ENCODE measurements around the gene C2orf80.
"Not testable (repeated sequence)": the region's sequence is repeated elsewhere in the genome, so short reads cannot be mapped to it uniquely, and the experiment has no call there.

C2orf80 gene

DNA sequence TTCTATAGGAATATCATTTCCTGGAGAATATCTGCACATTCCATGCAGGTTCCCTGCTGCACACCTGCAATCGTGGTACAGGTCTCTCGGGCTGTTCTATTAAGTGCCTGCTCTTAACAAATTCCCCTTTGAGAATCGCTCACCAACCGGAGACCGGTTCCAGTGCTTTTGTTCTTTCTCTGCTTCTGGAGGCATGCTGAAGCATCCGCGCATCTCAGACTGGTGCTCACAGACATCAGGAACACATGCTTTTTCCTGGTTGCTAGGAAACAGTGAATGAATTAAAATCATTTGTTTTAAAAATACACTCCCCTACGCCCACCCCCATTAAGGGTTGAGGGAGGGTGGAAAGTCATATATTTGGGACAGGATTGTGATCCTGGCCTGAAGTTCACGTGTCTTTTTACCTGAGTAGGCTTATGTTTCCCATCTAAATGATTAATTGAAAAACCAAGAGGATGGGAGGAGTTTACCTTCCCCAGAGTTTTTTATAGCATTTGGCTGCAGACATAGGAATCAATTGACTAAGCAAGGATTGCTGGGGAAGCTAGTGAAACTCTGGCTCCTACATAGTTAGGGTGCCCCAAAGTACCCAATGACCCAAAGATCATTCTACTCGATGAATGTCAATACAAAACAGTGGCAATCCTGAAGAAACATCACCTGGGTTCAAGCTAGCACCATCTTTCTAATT, at the start of gene C2orf80:
C2orf80 (minus strand) TSS at position 221 of the 694 bp plus-strand sequence. CDS start 3,044 bp downstream, outside the sequence.
- no peak for DNase-seq (ENCODE audit: low spot score)

DNA sequence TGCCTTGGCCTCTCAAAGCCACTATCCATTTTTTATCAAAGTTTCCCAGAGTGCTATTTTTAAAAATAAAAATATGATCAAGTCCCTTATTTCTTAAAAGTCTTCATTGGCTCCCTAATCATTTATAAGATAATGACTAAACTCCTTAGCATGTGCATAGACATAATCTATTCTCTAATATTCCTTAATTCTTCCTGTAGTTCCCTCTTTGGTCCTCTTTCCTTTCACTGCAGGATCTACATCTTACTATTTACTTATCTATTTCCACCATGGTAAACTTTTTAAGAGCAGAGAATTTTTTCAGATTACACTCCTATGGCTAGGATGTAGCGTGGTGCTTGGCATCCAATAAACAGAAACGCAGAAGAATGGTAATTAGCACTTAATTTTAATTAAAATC, 46.0 kb upstream of the C2orf80 start:
- DNase-seq (ENCODE audit: low spot score): no peak

DNA sequence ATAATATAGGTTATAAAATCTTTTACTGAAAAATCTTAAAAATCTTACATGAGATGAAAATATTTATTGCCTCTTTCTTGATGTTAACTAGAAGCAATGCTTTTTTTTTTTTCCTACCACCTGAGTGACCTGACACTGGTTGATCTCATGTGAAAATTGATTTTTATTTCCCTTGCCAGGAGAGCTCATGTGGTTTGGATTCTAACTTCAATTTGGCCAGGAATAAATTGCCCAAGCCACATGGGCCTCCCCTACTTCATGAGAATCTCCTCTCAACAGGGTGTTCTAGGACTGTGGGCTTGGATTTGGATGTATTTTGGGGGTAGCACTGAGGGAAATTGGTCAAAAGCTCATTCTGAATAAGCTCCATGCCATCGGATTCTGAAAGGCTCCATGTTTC, 45.0 kb upstream of the C2orf80 start:
- DNase-seq (ENCODE audit: low spot score): no peak

DNA sequence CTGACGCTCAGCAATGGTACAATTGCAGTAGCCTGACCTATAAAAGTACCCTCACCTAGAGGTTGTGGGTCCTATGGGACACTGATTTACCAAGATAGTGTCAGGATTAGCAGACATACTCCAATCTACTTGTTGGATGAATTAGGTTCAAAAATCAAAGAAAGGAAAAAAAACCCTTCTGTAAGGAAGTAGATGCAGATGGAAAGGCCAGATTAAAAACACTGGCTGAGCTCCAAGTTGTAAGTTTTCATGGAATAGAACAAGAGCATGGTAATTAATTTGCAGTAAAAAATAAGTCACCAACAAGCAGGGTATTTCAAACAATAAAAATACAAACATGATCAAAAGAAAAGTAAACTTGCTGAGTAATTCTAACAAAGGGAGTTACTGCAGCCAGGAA, 38.6 kb upstream of the C2orf80 start:
- no peak for DNase-seq (ENCODE audit: low spot score)

DNA sequence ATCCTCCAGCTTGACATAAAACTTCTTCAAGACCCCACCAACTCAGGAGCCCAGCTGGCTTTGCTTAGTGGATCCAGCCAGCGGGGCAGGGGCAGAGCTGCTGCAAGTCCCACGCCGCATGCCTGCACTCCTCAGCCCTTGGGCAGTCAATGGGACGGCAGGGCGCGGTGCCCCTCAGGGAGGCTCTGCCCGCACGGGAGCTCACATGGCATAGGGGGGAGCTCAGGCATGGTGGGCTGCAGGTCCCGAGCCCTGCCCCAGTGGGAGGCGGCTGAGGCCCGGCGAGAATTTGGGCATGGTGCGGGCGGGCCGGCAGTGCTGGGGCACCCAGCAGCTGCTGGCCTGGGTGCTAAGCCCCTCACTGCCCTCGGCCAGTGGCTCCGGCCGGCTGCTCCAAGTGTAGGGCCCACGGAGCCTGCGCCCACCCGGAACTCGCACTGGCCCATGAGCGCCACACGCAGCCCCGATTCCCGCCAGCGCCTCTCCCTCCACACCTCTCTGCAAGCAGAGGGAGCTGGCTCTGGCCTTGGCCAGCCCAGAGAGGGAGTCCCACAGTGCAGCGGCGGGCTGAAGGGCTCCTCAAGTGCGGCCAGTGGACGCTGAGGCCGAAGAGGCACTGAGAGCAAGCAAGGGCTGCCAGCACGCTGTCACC, 37.9 kb upstream of the C2orf80 start:
- DNase-seq (ENCODE audit: low spot score): no peak

DNA sequence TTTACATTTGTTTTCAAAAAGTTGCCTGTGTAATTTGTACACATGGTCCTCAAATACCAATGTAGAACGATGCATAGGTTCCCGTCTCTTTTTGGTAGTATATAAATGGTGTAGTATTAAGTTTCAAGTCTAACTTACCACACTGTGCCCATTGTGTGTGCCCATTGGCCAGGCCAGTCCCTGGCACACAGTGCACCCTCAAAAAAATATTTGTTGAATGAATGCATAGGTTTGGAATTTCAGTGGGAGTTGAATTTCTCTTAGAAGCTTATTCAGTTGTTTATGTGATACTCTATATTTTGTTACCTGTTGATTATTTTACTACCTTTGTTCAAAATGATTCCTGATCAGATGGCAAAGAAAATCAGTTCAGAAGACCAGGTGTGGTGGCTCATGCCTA, 35.0 kb upstream of the C2orf80 start:
- DNase-seq (ENCODE audit: low spot score): no peak

DNA sequence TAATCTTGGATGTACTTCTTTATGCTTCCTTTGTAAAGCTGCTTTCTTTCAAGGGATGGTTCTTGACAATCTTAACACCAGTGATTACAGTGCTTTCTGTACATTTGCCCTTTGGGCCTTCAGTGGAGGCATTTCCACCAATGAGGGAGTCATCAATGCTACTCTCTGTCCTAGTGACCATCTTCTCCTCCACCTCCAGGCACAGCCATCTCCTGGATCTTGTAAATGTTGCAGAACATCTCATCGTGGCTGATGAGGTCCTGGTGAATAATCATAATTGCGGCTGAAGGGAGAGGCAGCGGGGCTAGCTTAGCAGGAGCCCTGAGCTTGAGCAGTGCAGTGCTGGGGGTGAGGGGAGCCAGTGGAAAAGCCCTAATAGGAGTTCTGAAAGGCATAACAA, 32.5 kb upstream of the C2orf80 start:
- DNase-seq (ENCODE audit: low spot score): no peak

DNA sequence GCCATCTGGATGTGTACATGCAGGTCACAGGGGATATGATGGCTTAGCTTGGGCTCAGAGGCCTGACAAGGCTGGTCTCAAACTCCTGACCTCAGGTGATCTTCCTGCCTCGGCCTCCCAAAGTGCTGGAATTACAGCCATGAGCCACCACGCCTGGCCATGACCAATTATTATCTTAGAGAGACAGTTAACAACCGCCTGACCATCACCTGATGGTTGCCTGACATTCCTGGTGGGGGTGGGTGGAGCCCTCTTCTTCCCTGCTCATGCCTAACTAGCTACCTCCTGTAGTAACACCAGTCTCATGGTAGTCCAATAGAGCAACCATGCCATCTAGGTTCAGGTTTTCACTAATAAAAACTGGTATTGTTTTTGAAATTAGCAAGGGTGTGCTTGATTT, 32.0 kb upstream of the C2orf80 start:
- not testable (repeated sequence) for DNase-seq (ENCODE audit: low spot score)

DNA sequence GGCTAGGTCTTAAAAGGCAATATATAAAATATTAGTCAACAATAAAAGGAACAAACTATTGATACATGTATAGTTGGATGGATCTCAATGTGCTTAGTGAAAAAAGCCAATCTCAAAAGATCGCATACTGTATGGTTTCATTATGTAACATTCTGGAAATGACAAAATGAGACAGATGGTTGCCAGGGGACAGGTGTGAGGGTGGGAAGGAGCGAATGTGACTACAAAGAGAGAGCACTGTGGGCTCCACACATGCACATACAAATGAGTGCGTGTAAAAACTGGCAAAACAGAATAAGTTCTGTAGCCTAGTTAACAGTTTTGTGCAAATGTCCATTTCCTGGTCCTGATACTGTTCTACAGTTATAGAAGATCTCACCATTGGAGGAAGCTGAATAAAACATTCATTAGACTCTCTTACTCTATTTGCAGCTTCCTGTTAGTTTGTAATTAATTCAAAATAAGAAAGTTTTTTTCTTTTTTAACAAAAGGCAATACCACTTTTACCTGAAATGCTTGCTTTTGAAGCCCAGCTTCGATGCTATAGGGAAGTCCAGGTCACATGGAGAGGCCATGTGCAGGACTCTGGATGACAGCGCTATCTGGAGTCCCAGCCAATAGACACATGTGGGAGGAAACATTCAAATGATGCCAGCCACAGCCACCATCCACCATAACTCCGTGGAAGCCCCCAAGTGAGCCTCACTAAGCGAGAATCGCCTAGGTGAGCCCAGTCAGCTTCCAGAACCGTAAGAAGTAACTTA, 21.0 kb upstream of the C2orf80 start:
- DNase-seq (ENCODE audit: low spot score): no peak

DNA sequence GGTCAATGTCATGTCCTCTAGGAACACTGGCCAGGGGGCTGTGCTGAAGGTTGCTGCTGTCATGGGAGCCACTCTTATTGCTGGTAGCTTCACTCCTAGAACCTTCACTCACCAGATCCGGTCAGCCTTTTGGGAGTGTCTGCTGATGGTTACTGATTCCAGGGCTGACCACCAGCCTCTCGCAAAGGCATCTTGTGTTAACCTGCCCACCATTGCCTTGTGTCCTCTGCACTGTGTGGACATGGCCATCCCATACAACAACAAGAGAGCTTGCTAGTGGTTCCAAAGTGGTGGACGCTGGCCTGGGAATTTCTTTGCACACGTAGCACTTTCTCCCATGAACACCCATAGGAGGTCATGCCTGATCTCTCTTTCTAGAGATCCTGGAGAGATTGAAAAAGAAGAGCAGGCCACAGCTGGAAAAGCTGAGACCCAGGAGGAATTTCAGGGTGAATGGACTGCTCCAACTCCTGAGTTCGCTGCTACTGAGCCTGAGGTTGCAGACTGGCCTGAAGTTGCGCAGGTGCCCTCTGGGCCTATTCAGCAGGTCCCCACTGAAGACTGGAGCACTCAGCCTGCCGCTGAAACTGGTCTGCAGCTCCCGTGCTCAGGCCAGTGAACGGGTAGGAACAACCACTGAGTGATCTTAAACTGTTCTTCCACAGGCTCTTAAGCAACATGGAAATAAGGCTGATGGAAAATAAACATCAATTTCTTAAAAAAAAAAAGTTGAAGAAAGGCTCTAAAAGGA, 18.7 kb upstream of the C2orf80 start:
- DNase-seq (ENCODE audit: low spot score): no peak

DNA sequence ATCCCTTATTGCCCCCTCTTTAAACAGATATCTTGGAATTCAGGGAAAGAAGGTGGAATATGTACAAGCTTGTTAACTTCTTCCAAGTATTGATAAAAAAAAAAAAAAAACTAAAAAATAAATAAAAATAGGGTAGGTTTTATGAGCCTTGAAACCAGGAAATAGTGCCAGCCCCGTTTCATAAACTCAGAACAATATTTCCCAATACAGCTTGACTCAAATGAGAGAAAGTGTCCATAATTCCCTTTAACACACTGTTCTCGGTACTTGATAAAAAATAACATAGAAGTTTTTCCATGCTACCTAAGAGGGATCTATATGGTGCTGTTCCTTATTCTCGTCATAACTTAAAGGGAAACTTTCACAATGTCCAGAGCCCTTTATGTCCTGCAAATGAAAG, 17.9 kb upstream of the C2orf80 start:
- no peak for DNase-seq (ENCODE audit: low spot score)

DNA sequence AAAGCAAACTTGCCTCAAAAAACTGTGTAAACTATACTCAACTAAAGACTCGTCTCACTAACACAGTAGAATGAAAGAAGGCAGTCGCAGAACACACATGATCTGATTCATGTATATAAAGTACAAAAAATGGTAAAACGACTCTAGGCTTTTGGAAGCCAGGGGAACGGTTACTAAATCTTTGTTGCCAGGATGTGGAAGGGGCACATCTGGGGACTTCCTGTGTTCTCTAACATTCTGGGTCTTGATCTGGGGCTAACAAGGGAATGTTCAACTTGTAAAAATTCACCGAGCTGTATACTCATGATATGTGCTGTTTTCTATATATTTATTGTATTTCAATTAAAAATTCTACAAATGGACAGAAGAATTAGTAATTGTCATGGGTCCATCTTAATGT, 14.3 kb upstream of the C2orf80 start:
- no peak for DNase-seq (ENCODE audit: low spot score)

DNA sequence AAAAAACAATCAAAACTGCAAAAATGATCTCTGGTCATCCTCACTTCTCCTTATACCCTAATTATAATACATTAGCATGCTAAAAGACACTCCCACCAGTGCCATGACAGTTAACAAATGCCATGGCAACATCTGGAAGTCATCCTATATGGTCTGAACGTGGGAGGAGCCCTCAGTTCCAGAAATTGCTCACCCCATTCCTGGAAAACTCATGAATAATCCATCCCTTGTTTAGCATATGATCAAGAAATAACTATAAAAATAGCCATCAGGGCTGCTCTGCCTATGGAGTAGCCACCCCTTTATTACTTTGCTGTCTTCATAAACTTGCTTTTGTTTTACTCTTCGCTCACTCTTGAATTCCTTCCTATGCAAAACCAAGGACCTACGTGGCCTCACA, 5.7 kb upstream of the C2orf80 start:
- DNase-seq (ENCODE audit: low spot score): no peak

DNA sequence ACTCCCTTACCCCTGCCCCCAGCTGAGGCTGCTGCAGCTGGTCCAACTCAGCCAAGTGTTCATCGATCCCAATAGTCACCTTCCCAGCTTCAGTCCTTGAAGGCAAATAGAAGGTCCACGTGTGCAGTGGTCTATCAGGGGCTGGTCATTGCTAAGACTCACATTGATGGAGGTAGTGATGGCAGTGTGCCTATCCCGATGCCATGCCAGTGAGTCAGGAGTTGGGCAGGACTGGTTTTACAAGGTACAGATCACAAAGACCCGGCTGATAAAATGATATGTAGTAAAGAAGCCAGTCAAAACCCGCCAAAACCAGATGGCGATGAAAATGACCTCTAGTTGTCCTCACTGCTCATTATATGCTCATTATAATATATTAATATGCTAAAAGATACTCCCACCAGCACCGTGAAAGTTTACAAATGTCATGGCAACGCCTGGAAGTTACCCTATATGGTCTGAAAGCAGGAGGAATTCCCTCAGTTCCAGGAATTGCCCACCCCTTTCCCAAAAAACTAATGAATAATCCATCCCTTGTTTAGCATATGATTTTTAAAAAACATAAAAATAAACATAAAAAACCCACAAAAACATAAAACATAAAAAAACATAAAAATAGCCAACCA, 2.9 kb upstream of the C2orf80 start:
- DNase-seq (ENCODE audit: low spot score): no peak

DNA sequence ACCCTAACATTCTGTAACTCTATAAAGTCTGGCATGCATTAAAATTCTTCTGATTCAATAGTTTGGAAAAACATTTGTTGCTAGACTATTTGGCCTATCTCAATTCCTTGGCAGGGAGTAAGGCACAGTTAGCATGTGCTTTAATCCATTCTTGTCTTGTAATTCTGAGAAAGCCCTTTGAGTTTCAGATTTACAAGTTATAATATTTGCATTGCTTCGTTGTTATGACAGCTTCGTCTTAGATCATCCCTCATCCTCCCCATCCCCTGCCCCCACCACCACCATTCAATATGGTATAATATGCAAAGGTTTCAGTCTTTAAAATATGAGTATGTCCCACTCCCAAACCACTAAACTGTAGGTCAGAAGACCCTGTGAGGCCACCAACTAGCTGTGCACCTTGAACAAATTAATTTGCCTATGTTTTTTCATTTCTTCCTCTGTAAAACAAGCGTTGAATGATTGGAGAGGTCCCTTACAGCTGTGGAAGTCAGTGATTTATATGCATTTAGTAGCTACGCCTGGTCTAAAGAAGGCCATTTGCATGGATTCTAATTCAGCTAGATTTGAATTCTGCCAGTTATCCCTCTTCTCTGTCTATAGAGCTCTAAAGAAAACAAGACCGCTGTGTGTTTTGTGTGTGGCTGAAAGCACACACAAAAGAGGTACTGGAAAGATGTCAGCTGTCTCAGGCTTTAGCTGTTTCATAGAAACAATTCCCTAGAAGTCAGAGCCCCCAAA, 591 bp downstream of the C2orf80 start:
- no peak for DNase-seq (ENCODE audit: low spot score)

DNA sequence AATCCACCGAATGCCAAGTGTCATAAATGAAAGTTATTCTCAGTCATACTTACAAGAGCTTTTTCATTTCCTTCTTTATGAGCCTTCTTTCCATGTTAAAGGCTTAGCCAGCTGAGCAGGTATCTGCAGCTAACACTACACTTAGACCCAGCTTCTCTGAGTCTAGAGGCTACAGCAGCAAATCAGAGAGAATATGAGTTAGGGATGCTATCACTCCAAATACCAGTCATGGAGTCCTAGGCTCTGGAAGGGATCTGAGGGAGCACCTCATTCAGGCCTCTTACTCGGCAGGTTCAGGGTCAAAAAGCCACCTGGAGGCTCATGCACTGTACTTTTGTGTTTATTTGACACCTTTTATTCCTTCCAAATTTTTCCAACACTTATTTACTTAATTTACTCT, 2.9 kb downstream of the C2orf80 start:
- DNase-seq (ENCODE audit: low spot score): no peak

DNA sequence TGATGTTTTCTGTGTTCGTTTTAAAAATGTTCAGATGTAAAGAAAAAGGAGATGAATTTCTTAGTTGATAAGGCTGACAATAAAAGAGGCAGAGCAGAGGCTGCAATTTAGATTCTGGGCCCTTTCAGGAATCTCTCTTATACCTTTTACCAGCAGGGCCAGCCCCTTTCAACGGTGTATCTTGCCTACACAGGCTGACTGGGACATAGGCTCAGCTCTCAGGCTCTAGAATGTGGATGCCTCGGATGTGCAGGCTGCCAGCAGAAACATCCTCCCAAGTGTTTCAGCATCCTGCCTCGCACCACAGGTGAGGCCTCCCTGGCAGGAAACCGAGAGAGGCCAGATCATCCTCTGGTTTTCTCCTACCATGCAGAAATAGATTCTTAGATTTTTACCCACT, 3.4 kb downstream of the C2orf80 start:
- DNase-seq (ENCODE audit: low spot score): no peak

DNA sequence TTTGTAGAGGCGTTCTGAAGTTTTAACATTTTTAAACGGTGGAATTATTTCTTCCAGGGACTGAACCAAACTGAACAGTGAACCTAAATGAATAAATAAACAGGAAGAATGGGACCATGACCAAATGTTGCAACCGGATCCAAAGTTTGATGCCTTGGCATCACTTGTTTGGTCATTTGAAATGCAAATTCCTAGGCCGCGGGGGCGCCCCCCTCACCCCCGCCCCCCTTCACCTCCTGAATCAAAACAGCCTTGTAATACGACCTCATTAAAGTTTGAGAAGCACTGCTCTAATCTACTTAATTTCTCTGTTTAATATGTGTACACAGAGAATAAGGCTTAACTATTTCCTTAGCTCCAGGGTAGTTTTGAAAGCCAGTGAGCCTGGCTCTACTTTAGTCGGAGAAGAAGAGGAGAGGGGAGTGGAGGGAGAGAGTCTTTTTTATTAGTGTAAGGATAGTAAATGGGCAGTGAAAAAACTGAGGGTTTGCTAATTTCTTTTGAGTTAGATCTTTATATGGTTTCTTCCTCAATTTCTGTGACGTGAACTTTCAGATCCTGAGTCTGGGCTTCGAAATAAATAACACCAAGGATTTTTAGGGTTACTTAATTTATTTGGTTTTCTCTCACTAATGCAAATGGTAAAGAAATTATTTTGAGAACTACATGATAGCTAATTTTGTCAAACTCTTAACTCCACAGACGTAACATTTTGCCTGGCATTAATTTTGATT, 5.7 kb downstream of the C2orf80 start:
- no peak for DNase-seq (ENCODE audit: low spot score)

DNA sequence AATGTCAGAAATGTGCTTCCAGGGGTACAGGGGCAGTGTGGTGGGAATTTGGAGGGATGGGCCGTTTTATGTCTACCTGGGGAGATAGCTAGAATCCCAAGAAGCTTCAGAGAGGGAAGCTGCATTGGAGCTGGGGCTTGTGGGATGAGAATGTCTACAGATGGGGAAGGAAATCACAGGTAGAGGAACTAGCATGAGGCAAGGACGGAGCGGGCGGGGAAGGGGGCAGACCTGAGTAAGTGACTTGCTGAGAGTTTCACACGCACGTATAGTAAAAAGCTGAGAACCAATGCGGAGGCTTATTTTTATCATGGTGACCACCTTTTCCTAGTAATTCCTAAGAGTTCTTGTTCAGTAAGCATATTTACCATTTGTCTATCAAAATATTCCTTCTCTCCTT, 6.3 kb downstream of the C2orf80 start:
- no peak for DNase-seq (ENCODE audit: low spot score)

DNA sequence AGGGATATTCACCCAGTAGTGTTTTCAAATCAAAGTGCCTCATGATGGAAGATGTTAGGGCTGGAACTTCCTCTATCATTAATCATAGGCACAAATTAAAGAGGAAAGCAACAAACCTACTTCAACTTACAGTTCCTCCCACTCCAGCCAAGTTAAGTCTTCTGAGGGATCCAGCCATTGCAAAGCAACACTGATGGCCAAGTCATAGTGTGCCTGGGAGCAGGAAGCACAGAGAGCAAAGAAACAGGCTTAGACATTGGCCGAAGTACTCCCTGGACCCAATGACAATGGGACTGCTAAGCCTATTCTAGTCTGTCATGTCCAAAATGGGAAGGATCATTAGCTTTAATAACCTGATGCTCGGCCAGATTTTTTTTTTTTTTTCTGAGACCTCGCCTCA, 7.0 kb downstream of the C2orf80 start:
- no peak for DNase-seq (ENCODE audit: low spot score)

All from CD4-positive, alpha-beta T cell treated with Interleukin-6 at 100 ng/mL for 8 hours (primary cell).